Fibroblast of peridontal ligament (primary cell): ENCODE measurements around the gene NCOA3.
"Not testable (repeated sequence)": the region's sequence is repeated elsewhere in the genome, so short reads cannot be mapped to it uniquely, and the experiment has no call there.

Source experiments
- DNase-seq: peaks from one replicate; pipeline ENCODE4 v3.0.0-alpha.2; 2010; ENCODE audit errors: extremely low read depth

NCOA3 gene

GRCh38 chr20:47561603-47562583, 60.2 kb downstream of the NCOA3 start:
- DNase-seq = no peak

GRCh38 chr20:47566269-47566668, 64.6 kb downstream of the NCOA3 start:
- no peak for DNase-seq

- DNase-seq = peak; percentile 84
These were observed 66.3 kb downstream of the NCOA3 start for GRCh38 chr20:47568019-47568418.

GRCh38 chr20:47568837-47569410, 67.2 kb downstream of the NCOA3 start:
- no peak for DNase-seq

- DNase-seq = no peak
These were observed 69.7 kb downstream of the NCOA3 start for GRCh38 chr20:47571426-47571825.

GRCh38 chr20:47572105-47572729, 70.5 kb downstream of the NCOA3 start:
- DNase-seq = no peak

GRCh38 chr20:47573559-47573958, 71.9 kb downstream of the NCOA3 start:
- no peak for DNase-seq

GRCh38 chr20:47574616-47575364, 73.1 kb downstream of the NCOA3 start:
- DNase-seq = peak; percentile 25

- peak; percentile 90 for DNase-seq
These were observed 74.9 kb downstream of the NCOA3 start for GRCh38 chr20:47576516-47577033.

GRCh38 chr20:47577314-47577713, 75.6 kb downstream of the NCOA3 start:
- no peak for DNase-seq

GRCh38 chr20:47578543-47578942, 76.9 kb downstream of the NCOA3 start:
- no peak for DNase-seq

GRCh38 chr20:47580686-47581085, 79.0 kb downstream of the NCOA3 start:
- not testable (repeated sequence) for DNase-seq

GRCh38 chr20:47581090-47581489, 79.4 kb downstream of the NCOA3 start:
- DNase-seq = no peak

- no peak for DNase-seq
These were observed 81.9 kb downstream of the NCOA3 start for GRCh38 chr20:47583551-47583950.

- no peak for DNase-seq
These were observed 83.5 kb downstream of the NCOA3 start for GRCh38 chr20:47585087-47585747.

- DNase-seq = peak; percentile 87
These were observed 85.1 kb downstream of the NCOA3 start for GRCh38 chr20:47586649-47587294.

GRCh38 chr20:47588158-47588557, 86.5 kb downstream of the NCOA3 start:
- DNase-seq = no peak

- no peak for DNase-seq
These were observed 89.5 kb downstream of the NCOA3 start for GRCh38 chr20:47591231-47591630.

- no peak for DNase-seq
These were observed 92.5 kb downstream of the NCOA3 start for GRCh38 chr20:47594157-47594556.

- DNase-seq = not testable (repeated sequence)
These were observed 93.5 kb downstream of the NCOA3 start for GRCh38 chr20:47595138-47595537.
